ENCODE data around the gene PRDX6. TPM values are rescaled to one million over a fixed set of nuclear protein-coding genes. Genes with fewer than 3 reads are reported as not detected.

The PRDX6 gene, protein sequence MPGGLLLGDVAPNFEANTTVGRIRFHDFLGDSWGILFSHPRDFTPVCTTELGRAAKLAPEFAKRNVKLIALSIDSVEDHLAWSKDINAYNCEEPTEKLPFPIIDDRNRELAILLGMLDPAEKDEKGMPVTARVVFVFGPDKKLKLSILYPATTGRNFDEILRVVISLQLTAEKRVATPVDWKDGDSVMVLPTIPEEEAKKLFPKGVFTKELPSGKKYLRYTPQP
- total RNA-seq = 100 to 1,000 TPM; 215 to 698 (median 325) TPM
- polyA plus RNA-seq = 100 to 1,000 TPM; 426 to 640 TPM
- long read RNA-seq, donor 1, transcript PRDX6-201 (5 exons, 1,751 nt) = major isoform, 582 of 634 reads
- long read RNA-seq, donor 1, transcript PRDX6-203 (4 exons, 859 nt) = minor isoform, 10 of 634 reads
- long read RNA-seq, donor 1, partial matches to known transcripts = 12 of 634 reads
- long read RNA-seq, donor 1, other reads (novel, unspliced or antisense) = 29 of 634 reads
- long read RNA-seq, donor 2, transcript PRDX6-201 (5 exons, 1,751 nt) = major isoform, 433 of 477 reads
- long read RNA-seq, donor 2, transcript PRDX6-203 (4 exons, 859 nt) = minor isoform, 8 of 477 reads
- long read RNA-seq, donor 2, partial matches to known transcripts = 14 of 477 reads
- long read RNA-seq, donor 2, other reads (novel, unspliced or antisense) = 22 of 477 reads
- long read RNA-seq, donor 3, transcript PRDX6-203 (4 exons, 859 nt) = minor isoform, 21 of 836 reads
- long read RNA-seq, donor 3, transcript PRDX6-201 (5 exons, 1,751 nt) = major isoform, 748 of 836 reads
- long read RNA-seq, donor 3, partial matches to known transcripts = 16 of 836 reads
- long read RNA-seq, donor 3, other reads (novel, unspliced or antisense) = 51 of 836 reads

DNA sequence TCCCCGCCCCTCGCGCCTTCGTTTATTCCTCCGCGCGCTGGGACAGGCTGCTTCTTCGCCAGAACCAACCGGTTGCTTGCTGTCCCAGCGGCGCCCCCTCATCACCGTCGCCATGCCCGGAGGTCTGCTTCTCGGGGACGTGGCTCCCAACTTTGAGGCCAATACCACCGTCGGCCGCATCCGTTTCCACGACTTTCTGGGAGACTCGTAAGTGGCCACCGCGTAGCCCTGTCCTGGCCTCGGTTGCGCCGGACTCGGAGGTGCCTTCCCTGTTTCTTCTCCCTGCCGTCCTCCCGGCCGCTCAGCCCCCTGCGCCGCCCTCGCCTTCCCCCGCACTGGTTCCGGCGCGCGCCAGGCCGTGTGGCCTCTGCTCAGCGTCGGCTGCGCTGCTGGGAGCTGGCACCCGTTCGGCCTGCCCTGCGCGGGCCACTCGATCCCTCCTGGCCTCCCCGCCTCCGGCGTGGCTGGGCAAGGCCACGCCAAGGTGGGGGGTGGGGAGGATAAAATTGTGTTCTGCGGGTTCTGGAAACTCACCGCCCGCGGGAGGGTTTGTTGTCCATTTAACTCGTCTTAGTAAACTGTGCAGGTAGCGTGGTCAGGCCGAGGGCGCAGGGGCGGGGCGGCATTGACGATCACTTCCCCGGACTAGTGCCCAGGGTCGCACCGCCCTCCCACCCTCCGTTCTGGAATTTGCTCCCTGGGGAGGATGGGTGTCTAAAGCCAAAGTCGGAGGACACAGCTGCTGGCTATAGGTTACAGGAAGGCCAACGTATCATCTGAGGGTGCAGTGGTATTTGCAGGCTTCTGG is at the start of gene PRDX6:
Gene PRDX6, plus strand, starts transcription at position 50 of the 808 bp plus-strand sequence. Its CDS starts 63 bp downstream, at position 113.
- H3K27ac ChIP-seq = peak within 1 kb of the TSS; percentile 95 to 99 (median 99)
- TF ChIP-seq CTCF (IDR thresholded peaks at IDR 0.05) = no peak
- DNase-seq = peak in 1 of 2 donors; percentile 87
- peaks cover 4 to 77% (median 48%) of the 10 kb centered on the region in 9 donors for H3K4me1 ChIP-seq
- 0 to 1% methylated on average over 67 to 69 of the region's 69 CpGs for WGBS, 2 donors
- peak; percentile 59 to 88 (median 78) for ATAC-seq
- peaks cover 0 to 32% (median 13%) of the 10 kb centered on the region in 9 donors for H3K36me3 ChIP-seq
- peak within 1 kb of the TSS; percentile 84 to 95 (median 90) for H3K4me3 ChIP-seq
- intact Hi-C loops (cut with DNase I) = loop anchor here in 7 of 10 donors (2.0 to 10.0 kb wide), 5 partner anchors 45 to 547 kb away; partner anchors contain the start of genes CENPL (in 3 of the 7), DARS2 (in 3 of the 7) and RC3H1 (in 1 of the 7)
- no peaks in the 10 kb centered on the region for H3K27me3 ChIP-seq
- no peaks in the 10 kb centered on the region for H3K9me3 ChIP-seq

DNA sequence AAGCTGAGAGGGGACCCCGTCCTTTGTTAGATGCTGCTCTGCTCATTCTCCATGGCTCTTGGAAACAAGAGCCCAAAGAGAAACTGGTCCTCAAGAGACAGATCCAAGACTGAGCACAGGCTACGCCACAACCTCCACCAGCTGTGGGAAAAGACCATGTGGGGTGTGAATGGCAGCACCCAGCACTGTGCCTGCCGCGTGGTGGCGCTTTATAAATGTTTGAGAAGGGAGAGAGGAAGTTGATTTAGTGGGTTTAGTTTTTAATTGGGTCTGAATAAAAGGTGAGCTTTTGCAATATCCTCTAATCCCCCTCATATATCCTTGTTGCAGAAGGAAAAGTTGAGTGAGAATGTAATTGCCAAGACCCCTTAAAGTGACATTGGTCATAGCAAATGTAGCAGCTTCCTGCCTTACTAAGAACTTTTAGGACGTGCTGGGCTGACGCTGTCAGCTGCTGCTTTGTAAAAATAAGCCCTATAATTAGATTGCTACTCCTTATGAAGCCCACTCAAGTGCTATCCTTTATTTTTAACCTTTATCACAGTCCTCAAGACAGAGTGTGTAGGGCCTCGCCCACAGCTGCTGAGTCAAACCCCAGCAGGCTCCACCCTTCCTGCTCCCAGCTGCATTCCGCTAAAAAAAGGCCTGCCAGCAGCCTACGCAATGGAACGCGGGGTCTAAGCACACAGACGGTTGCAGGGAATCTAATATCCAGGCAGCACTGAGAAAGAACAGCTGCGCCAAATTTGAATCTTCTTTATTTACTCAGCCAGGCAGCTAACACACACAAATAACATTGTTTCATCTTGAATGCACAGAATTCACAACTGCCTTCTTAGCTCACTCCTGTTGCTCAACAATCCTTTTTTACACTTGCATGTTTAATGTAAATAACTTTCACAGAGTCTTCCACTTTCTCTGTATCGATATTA is 47.4 kb upstream of the PRDX6 start:
- TF ChIP-seq CTCF (IDR thresholded peaks at IDR 0.05) = peak; percentile 27 to 77 (median 59)
- H3K27me3 ChIP-seq = no peaks in the 10 kb centered on the region
- H3K27ac ChIP-seq = peak overlapping the region; percentile 68 to 93 (median 84)
- peak overlapping the region in 8 of 10 donors; percentile 0 to 41 (median 32) for H3K4me3 ChIP-seq
- WGBS, 2 donors = 8 to 9% methylated on average over 15 of the region's 15 CpGs
- H3K36me3 ChIP-seq = no peaks in the 10 kb centered on the region
- peaks cover 5 to 33% (median 29%) of the 10 kb centered on the region in 9 donors for H3K4me1 ChIP-seq
- intact Hi-C loops (cut with DNase I) = loop anchor here in 9 of 10 donors (1.0 to 10.0 kb wide), 14 partner anchors 47 to 785 kb away; partner anchors contain the start of genes CENPL (in 9 of the 9), DARS2 (in 9 of the 9), PRDX6 (in 6 of the 9) and KLHL20 (in 4 of the 9)
- H3K9me3 ChIP-seq = no peaks in the 10 kb centered on the region
- DNase-seq = peak; percentile 81 to 91
- ATAC-seq = peak; percentile 96 to 99 (median 98)

DNA sequence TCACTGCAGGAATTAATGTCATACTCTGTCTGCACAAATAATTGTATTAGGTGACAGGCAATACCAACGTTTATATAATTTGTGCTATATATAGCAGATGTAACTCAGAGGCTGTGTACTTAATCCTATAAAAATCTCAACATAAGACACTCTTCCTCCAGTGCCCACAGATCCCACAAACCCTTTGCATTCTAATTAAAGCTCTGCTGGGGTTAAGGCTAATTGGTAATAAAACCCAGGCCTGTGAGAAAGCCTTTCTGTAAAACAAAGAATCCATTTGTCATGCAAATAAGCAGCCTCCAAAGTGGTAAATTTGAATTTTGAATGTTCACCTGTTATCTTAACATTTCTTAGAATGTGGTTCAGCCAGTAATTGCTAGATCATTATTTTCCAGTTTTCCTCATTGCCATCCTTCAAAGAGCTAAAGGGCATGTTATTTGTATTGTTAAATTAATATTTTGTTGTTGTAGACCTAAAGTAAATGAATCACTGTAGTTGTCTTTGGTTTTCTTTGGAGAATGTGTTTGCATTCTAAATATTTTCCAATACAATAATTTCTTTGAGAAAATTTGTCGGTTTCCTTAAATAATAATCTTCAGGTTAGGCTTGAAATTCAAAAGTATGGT is 46.3 kb upstream of the PRDX6 start:
- TF ChIP-seq CTCF (IDR thresholded peaks at IDR 0.05) = no peak
- peaks cover 5 to 33% (median 29%) of the 10 kb centered on the region in 9 donors for H3K4me1 ChIP-seq
- no peaks in the 10 kb centered on the region for H3K36me3 ChIP-seq
- no peaks in the 10 kb centered on the region for H3K9me3 ChIP-seq
- H3K4me3 ChIP-seq = no peak overlapping the region
- no peaks in the 10 kb centered on the region for H3K27me3 ChIP-seq
- intact Hi-C loops (cut with DNase I) = loop anchor here in 8 of 10 donors (1.0 to 10.0 kb wide), 11 partner anchors 46 to 644 kb away; partner anchors contain the start of genes CENPL (in 7 of the 8), DARS2 (in 7 of the 8), PRDX6 (in 6 of the 8) and KLHL20 (in 3 of the 8)
- DNase-seq = no peak
- WGBS, 2 donors = 0 to 3% methylated on average over 2 of the region's 2 CpGs
- peak overlapping the region in 9 of 10 donors; percentile 79 to 93 (median 86) for H3K27ac ChIP-seq
- ATAC-seq = no peak
